ENCODE results near the gene SPNS3. TPM values are rescaled to one million over a fixed set of nuclear protein-coding genes. Genes with fewer than 3 reads are reported as not detected.

SPNS3 gene
- total and polyA plus RNA-seq, 2 of the 8 experiments (the other 6 are each of a cell fraction or from before 2014, with no cell fraction given) = not detected

- no peak for TF ChIP-seq BCL11A (IDR thresholded peaks at IDR 0.05; ENCODE audit: low read depth in 2 of 2, low read length in 2 of 2)
- no peak for TF ChIP-seq EGR1 (IDR thresholded peaks at IDR 0.05; ENCODE audit: borderline replicate concordance, low read depth, low read length)
Measured at GRCh38 chr17:4479982-4480751, 46.4 kb downstream of the SPNS3 start (continued).
